GM08714 (cell line): ENCODE measurements around the gene TLK1.

Experiments used
- H3K4me3 ChIP-seq: fragments of 200-500 bp; sonication (Bioruptor generic); 2 replicates; pipeline ENCODE4 v1.5.1; 2014; ENCODE audit warnings: mild to moderate bottlenecking, low read length, inconsistent platforms
- ZNF274 ChIP-seq: IDR thresholded peaks from 2 replicates; pipeline ENCODE4 v1.6.1; 2012; ENCODE audit warnings: mild to moderate bottlenecking, low read depth, low read length

The TLK1 gene

GRCh38 chr2:171046048-171046560 lies 114.6 kb downstream of the TLK1 start:
- no peak overlapping the region for H3K4me3 ChIP-seq
- TF ChIP-seq ZNF274: no peak

GRCh38 chr2:171044416-171044815 lies 116.3 kb downstream of the TLK1 start:
- no peak for TF ChIP-seq ZNF274
- no peak overlapping the region for H3K4me3 ChIP-seq

GRCh38 chr2:171042253-171042969 lies 118.3 kb downstream of the TLK1 start:
- no peak for TF ChIP-seq ZNF274
- H3K4me3 ChIP-seq: no peak overlapping the region

GRCh38 chr2:171036532-171036931 lies 124.2 kb downstream of the TLK1 start:
- H3K4me3 ChIP-seq: no peak overlapping the region
- no peak for TF ChIP-seq ZNF274

GRCh38 chr2:171034315-171034714 lies 126.4 kb downstream of the TLK1 start:
- no peak for TF ChIP-seq ZNF274
- H3K4me3 ChIP-seq: no peak overlapping the region

- no peak overlapping the region for H3K4me3 ChIP-seq
- no peak for TF ChIP-seq ZNF274
Observed at GRCh38 chr2:171025214-171025613, 135.5 kb downstream of the TLK1 start.

GRCh38 chr2:171018522-171018921 lies 142.2 kb downstream of the TLK1 start:
- TF ChIP-seq ZNF274: no peak

GRCh38 chr2:171016125-171016524 lies 144.6 kb downstream of the TLK1 start:
- no peak for TF ChIP-seq ZNF274
- H3K4me3 ChIP-seq: no peak overlapping the region

More at GRCh38 chr2:171018522-171018921, 142.2 kb downstream of the TLK1 start:
- H3K4me3 ChIP-seq: no peak overlapping the region

- H3K4me3 ChIP-seq: no peak overlapping the region
- TF ChIP-seq ZNF274: no peak
Observed at GRCh38 chr2:171013851-171014250, 146.8 kb downstream of the TLK1 start.

- no peak for TF ChIP-seq ZNF274
- no peak overlapping the region for H3K4me3 ChIP-seq
Observed at GRCh38 chr2:171009386-171009785, 151.3 kb downstream of the TLK1 start.

GRCh38 chr2:171008550-171009205 lies 152.0 kb downstream of the TLK1 start:
- no peak for TF ChIP-seq ZNF274
- H3K4me3 ChIP-seq: no peak overlapping the region

- H3K4me3 ChIP-seq: no peak overlapping the region
- no peak for TF ChIP-seq ZNF274
Observed at GRCh38 chr2:171004833-171005232, 155.9 kb downstream of the TLK1 start.

GRCh38 chr2:171004363-171004762 lies 156.3 kb downstream of the TLK1 start:
- no peak for TF ChIP-seq ZNF274
- H3K4me3 ChIP-seq: no peak overlapping the region

- no peak overlapping the region for H3K4me3 ChIP-seq
- TF ChIP-seq ZNF274: no peak
Observed at GRCh38 chr2:170999654-171000053, 161.0 kb downstream of the TLK1 start.

GRCh38 chr2:170997893-170998597 lies 162.6 kb downstream of the TLK1 start:
- TF ChIP-seq ZNF274: no peak
- no peak overlapping the region for H3K4me3 ChIP-seq
